WTC11 (cell line): ENCODE measurements around the gene FYN.

Experiments used
- CREB1 ChIP-seq: sonication (generic); formaldehyde crosslinking; IDR thresholded peaks from 2 replicates; pipeline ENCODE4 v1.8.0; 2023; ENCODE audit warnings: mild to moderate bottlenecking, missing genetic modification reagents
- CTCF ChIP-seq: fragments of 200-600 bp; IDR thresholded peaks from 2 replicates; pipeline ENCODE4 v1.8.0; 2022; ENCODE audit warnings: antibody characterized with exemption
- PRDM15 ChIP-seq: sonication (generic); formaldehyde crosslinking; IDR thresholded peaks from 2 replicates; pipeline ENCODE4 v1.8.0; 2022; ENCODE audit warnings: missing genetic modification reagents
- TF ChIP-seq, protein P1 (sequence below): sonication (generic); formaldehyde crosslinking; IDR thresholded peaks from 2 replicates; pipeline ENCODE4 v1.8.0; 2022; ENCODE audit warnings: mild to moderate bottlenecking, missing genetic modification reagents

DNA sequence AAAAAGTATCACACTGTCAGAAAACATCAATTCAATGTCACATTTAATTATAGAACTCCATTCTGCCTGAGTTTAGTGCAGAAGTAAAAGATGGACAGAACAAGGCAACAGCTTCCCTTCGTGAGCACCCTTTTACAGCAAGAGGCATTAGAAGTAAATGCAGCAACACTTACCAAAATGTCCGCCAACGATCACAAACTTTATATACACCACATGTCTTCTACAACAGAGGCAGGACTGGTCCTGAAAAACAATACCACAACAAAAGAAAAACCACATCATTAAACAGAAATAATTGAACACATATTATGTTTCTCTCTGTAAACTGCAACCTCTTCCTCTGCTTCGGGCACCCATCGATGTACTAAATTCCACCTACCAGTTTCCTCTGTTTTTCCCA is 92.9 kb downstream of the FYN start:
- no peak for TF ChIP-seq CTCF
- no peak for TF ChIP-seq PRDM15
- TF ChIP-seq, protein P1, sequence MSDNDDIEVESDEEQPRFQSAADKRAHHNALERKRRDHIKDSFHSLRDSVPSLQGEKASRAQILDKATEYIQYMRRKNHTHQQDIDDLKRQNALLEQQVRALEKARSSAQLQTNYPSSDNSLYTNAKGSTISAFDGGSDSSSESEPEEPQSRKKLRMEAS (CRISPR knock-in tag), result no peak
- TF ChIP-seq CREB1 (CRISPR knock-in tag), result no peak
